OCI-LY7 (cell line): ENCODE measurements around the gene MRPL33. TPM values are rescaled to one million over a fixed set of nuclear protein-coding genes. Genes with fewer than 3 reads are reported as not detected.

Experiments
- BruUV-seq: library from RNA; stranded (reverse); fragments of 400-500 nt; replicated peaks from 2 replicates; lab custom pipeline; 2021; lab: Mats Ljungman, UMichigan
- CTCF ChIA-PET: fragments of 300-600 bp; sonication (Branson Sonifier 250); formaldehyde crosslinking; loops from one replicate; lab custom pipeline; 2022; ENCODE audit warnings: antibody characterized with exemption; ENCODE audit not compliant: unreplicated experiment; lab: Charles Lee
- POLR2A ChIA-PET: fragments of 300-600 bp; sonication (Branson Sonifier 250); formaldehyde crosslinking; loops from one replicate; lab custom pipeline; 2022; ENCODE audit warnings: antibody characterized with exemption; lab: Charles Lee
- DNase-seq: peaks from one replicate; pipeline ENCODE4 v3.0.0-alpha.2; 2015; ENCODE audit warnings: low spot score
- H2AFZ ChIP-seq: fragments of 200-600 bp; sonication (generic), shearing (Covaris generic); 2 replicates; pipeline ENCODE4 v1.6.1; 2014; ENCODE audit warnings: mild to moderate bottlenecking, antibody characterized with exemption, low read length, moderate library complexity
- H3K27ac ChIP-seq: fragments of 200-600 bp; sonication (generic); 2 replicates; pipeline ENCODE4 v1.5.1; 2014; ENCODE audit warnings: mixed run types, low read depth, mild to moderate bottlenecking, moderate library complexity, low read length, inconsistent platforms; ENCODE audit not compliant: poor library complexity, severe bottlenecking
- H3K36me3 ChIP-seq: fragments of 200-600 bp; sonication (generic); 2 replicates; pipeline ENCODE4 v1.6.1; 2014; ENCODE audit warnings: mild to moderate bottlenecking, antibody characterized with exemption, low read length, moderate library complexity, mixed read lengths; ENCODE audit not compliant: insufficient read depth
- H3K4me1 ChIP-seq: fragments of 200-600 bp; sonication (generic); 2 replicates; pipeline ENCODE4 v1.5.1; 2014; ENCODE audit warnings: mild to moderate bottlenecking, low read length; ENCODE audit not compliant: insufficient read depth, poor library complexity, severe bottlenecking
- H3K4me2 ChIP-seq: fragments of 200-600 bp; sonication (generic); 2 replicates; pipeline ENCODE4 v1.6.1; 2014; ENCODE audit warnings: mild to moderate bottlenecking, low read length
- H3K4me3 ChIP-seq: fragments of 200-600 bp; sonication (generic); 2 replicates; pipeline ENCODE4 v1.5.1; 2014; ENCODE audit warnings: mild to moderate bottlenecking, low read depth, low read length; ENCODE audit not compliant: poor library complexity, severe bottlenecking
- H3K79me2 ChIP-seq: fragments of 200-600 bp; sonication (generic); 2 replicates; pipeline ENCODE4 v1.6.1; 2016; ENCODE audit warnings: low read depth, mild to moderate bottlenecking, low read length, moderate library complexity, mixed read lengths; ENCODE audit not compliant: insufficient read depth
- H3K9me2 ChIP-seq: fragments of 200-600 bp; sonication (generic); 2 replicates; pipeline ENCODE4 v1.6.1; 2016; ENCODE audit warnings: mild to moderate bottlenecking, low read length, mixed read lengths; ENCODE audit not compliant: insufficient read depth
- H3K9me3 ChIP-seq: fragments of 200-600 bp; sonication (generic); 2 replicates; pipeline ENCODE4 v1.6.1; 2014; ENCODE audit warnings: mild to moderate bottlenecking, mixed run types, low read length, mixed read lengths
- H4K20me1 ChIP-seq: fragments of 200-600 bp; sonication (generic); 2 replicates; pipeline ENCODE4 v1.6.1; 2014; ENCODE audit warnings: mild to moderate bottlenecking, antibody characterized with exemption, low read length, moderate library complexity, mixed read lengths; ENCODE audit not compliant: insufficient read depth
- EZH2phosphoT487 ChIP-seq: fragments of 200-600 bp; sonication (generic); IDR thresholded peaks from 2 replicates; pipeline ENCODE4 v1.6.1; 2018; ENCODE audit warnings: low read depth, borderline replicate concordance, mild to moderate bottlenecking, mixed run types, antibody characterized with exemption, low read length, moderate library complexity, mixed read lengths
- intact Hi-C: fragments of 100-400 bp; cut with micrococcal nuclease; formaldehyde crosslinking; loops from one replicate; pipeline ENCODE4 v1.10.0; 2022; ENCODE audit not compliant: unreplicated experiment
- total RNA-seq, 2 experiments: library from RNA; depleted of rRNA in 1 of 2; stranded (reverse); fragments of >200 nt in 1 of 2; shearing (Covaris generic) in 1 of 2; gene quantifications; 2 replicates each; pipeline ENCODE4 v1.2.3, GENCODE V29; 2014 to 2022
- TF ChIP-seq, protein P1 (sequence below): fragments of 200-600 bp; sonication (generic); conservative IDR thresholded peaks from 2 replicates; pipeline ENCODE4 v1.5.1; 2014; ENCODE audit warnings: mild to moderate bottlenecking, antibody characterized with exemption, low read length, moderate library complexity, mixed read lengths

Gene MRPL33
- total RNA-seq, 2 experiments from 2014 or later, result 43.8 to 51.2 TPM

DNA sequence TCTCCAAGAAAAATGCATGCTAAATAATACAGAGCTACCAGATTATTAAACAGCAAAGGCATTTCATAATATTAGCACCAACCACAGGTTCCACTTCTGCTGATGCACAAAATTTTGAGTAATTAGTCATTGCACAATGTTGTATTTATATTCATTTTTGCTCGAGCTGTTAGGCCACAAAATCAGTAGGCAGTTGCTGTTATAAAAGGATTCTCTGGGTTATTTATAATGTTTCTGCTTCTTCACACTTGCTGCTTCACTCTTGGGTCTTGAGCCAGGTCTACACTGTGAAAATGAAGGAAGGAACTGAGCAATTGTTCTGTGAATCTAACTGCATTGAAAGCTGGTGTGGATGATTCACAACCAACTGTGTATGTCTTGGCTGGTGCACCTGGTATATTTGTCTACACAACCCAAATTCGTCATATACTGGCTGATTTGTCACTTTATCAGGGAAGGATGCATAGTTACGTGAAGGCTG, 38.3 kb downstream of the MRPL33 start:
- no TSS peak for BruUV-seq
- Histone ChIP-seq H2AFZ (no peak overlapping the region), H3K9me3 (no peaks in the 10 kb centered on the region), H4K20me1 (no peaks in the 10 kb centered on the region), H3K36me3 (no peaks in the 10 kb centered on the region), H3K27ac (no peak overlapping the region), H3K9me2 (no peaks in the 10 kb centered on the region), H3K79me2 (no peaks in the 10 kb centered on the region), H3K4me1 (no peaks in the 10 kb centered on the region), H3K4me3 (no peak overlapping the region), H3K4me2 (no peak overlapping the region)
- ChIA-PET CTCF (no interaction called here), POLR2A (no interaction called here)
- intact Hi-C loops, result no loop called here
- TF ChIP-seq, protein P1, sequence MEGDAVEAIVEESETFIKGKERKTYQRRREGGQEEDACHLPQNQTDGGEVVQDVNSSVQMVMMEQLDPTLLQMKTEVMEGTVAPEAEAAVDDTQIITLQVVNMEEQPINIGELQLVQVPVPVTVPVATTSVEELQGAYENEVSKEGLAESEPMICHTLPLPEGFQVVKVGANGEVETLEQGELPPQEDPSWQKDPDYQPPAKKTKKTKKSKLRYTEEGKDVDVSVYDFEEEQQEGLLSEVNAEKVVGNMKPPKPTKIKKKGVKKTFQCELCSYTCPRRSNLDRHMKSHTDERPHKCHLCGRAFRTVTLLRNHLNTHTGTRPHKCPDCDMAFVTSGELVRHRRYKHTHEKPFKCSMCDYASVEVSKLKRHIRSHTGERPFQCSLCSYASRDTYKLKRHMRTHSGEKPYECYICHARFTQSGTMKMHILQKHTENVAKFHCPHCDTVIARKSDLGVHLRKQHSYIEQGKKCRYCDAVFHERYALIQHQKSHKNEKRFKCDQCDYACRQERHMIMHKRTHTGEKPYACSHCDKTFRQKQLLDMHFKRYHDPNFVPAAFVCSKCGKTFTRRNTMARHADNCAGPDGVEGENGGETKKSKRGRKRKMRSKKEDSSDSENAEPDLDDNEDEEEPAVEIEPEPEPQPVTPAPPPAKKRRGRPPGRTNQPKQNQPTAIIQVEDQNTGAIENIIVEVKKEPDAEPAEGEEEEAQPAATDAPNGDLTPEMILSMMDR, result no peak
- no peak for TF ChIP-seq EZH2phosphoT487
- no peak for DNase-seq

DNA sequence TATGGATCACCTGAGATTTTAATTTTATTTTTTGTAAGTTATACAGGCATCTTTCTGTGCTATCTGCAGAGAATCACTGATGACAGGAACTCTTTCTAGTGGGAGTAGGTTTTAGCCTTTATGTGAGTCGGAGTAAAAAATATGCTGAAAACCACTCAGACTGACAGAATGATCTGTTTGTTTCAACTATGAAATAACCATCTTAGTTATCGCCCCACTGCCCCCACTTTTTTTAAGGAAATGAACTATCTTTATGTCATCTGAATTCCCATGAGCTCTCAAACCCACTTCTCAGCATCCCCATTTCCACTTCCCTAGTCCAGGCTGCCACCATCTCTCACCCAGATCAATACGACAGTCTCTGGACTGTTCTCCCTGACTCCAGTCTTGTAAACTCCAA, 38.9 kb downstream of the MRPL33 start:
- Histone ChIP-seq H3K4me2 (no peak overlapping the region), H3K9me2 (no peaks in the 10 kb centered on the region), H4K20me1 (no peaks in the 10 kb centered on the region), H3K9me3 (no peaks in the 10 kb centered on the region), H3K36me3 (no peaks in the 10 kb centered on the region), H3K27ac (no peak overlapping the region), H3K79me2 (no peaks in the 10 kb centered on the region), H2AFZ (no peak overlapping the region), H3K4me3 (no peak overlapping the region), H3K4me1 (no peaks in the 10 kb centered on the region)
- ChIA-PET CTCF (interaction anchor here (0.8 kb wide), 1 partner anchor 697 kb away, joined by 4 read pairs; no protein-coding TSS in a partner anchor), POLR2A (no interaction called here)
- no peak for DNase-seq
- TF ChIP-seq, protein P1, result no peak
- no peak for TF ChIP-seq EZH2phosphoT487
- BruUV-seq, result no TSS peak
- intact Hi-C loops, result no loop called here

DNA sequence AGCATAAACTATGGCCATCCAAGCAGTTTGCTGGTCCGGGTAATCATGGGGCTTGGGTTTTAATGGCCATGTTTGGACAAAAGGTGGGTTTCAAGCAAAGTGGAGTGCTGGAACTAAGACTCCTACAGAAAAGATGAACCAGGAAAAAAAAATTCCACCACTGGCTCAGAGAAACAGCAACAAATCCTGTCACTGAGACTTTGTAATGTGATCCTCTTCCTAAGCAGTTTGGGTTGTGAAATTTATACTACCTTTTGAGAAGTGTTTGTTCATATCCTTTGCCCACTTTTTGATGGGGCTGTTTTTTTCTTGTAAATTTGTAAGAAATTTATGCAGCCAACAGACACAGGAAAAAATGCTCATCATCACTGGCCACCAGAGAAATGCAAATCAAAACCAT, 40.2 kb downstream of the MRPL33 start:
- Histone ChIP-seq H3K36me3 (no peaks in the 10 kb centered on the region), H3K27ac (no peak overlapping the region), H2AFZ (no peak overlapping the region), H3K9me2 (no peaks in the 10 kb centered on the region), H3K4me3 (no peak overlapping the region), H3K79me2 (no peaks in the 10 kb centered on the region), H4K20me1 (no peaks in the 10 kb centered on the region), H3K4me2 (no peak overlapping the region), H3K4me1 (no peaks in the 10 kb centered on the region), H3K9me3 (no peaks in the 10 kb centered on the region)
- no TSS peak for BruUV-seq
- CTCF ChIA-PET, result no interaction called here
- no peak for DNase-seq
- TF ChIP-seq, protein P1, result no peak
- TF ChIP-seq EZH2phosphoT487, result no peak
- POLR2A ChIA-PET, result no interaction called here
- intact Hi-C loops, result no loop called here
